AG08395 (cell line): ENCODE data around the gene PLXDC2.
"Not testable (repeated sequence)": the region's sequence is repeated elsewhere in the genome, so short reads cannot be mapped to it uniquely, and the experiment has no call there.

Experiments used
- DNase-seq: peaks from one replicate; pipeline ENCODE4 v3.0.0; 2012; ENCODE audit warnings: mixed read lengths, low spot score

The PLXDC2 gene

DNA sequence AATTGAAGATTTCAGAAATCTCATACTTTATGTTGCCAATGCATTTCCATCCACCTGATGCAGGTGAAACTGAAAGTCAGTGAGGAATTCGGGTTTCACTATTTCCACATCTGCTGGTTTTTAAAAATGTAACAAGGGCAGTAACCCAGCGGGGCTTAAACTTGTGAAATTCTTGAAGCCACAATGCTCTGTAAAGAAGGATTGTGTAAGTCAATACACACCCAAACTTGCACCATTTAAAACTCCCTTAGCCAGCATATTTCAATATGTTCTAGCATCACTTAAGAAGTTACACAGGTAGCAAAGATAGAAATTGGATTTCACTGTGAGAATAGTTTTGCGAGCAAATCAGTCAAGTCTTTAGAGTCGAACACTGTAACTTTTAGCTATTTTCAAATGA, 386.1 kb downstream of the PLXDC2 start:
- DNase-seq: no peak

DNA sequence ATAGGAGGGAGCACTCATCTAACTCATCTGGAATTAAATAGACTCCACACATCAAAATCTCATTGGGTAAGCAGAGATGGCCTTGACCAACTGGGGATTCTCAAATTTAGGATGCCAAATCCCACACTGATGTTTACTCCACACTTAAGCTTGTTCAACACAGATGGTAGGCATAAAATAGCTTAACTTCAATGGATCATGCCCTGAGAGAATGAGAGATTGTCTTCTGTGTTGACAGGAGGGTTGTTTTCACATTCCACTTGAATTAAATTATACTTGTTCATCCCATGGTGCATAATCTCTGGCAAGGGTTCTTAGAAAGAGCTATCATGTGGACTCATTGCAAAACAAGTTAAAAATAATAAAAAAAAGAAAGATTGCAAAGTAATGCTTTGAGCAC, 391.4 kb downstream of the PLXDC2 start:
- no peak for DNase-seq

DNA sequence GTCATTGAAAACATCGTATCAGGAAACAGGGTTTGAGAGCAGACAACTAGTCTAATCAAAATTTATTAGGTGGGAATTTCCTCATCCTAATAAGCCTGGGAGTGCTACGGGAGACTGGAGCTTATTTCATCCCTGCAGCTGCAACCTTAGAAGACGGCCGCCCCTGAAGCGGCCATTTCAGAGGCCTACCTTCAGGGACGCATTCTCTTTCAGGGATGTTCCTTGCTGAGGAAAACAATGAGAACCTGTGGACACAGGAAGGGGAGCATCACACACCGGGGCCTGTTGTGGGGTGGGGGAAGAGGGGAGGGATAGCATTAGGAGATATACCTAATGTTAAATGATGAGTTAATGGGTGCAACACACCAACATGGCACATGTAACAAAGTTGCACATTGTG, 392.9 kb downstream of the PLXDC2 start:
- not testable (repeated sequence) for DNase-seq

DNA sequence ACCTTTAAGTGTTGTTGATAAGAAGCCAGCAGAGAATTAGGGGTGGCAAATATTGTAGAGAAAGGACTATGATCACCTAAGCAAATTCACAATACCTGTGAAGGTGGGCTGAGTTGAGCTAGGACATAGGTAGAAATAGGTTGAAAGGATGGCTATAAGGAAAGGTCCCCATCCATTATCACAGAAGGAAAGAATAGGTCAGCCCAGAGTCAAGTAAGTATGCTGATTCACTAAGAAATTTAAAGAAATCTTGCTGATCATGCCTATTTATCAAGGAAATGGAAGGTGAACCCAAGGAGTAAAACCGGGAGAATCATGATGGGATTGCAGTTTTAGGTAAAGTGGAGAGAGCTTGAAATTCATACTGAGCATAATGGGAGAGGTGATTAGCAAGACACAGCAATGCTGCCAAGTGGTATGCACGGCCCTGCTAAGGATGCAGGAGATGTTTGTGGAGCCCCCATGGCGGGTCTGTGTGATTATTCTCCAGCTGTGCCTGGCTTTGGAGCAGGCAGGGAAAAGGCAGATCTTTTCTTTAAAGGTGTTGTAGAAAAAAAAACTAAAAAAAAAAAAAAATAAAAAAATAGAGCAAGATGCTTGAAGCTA, 399.4 kb downstream of the PLXDC2 start:
- no peak for DNase-seq

DNA sequence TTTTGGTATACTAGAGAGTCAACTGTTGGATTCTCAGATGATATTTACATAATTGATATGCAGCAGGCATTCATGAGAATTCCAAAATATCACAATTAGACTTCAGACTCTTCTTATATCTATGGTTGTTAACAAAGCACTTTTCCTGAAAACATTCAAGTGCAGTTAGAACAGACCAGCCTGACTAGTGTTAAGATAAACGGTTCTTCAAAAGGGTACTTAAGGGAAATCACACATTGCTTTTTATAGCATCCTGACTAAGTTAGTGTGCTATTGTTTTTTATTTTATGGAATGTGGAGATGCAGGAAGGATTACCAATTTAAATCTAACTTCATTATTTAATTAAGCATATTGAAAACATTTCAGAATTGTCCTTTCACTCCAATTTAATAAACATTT, 405.1 kb downstream of the PLXDC2 start:
- DNase-seq: no peak

DNA sequence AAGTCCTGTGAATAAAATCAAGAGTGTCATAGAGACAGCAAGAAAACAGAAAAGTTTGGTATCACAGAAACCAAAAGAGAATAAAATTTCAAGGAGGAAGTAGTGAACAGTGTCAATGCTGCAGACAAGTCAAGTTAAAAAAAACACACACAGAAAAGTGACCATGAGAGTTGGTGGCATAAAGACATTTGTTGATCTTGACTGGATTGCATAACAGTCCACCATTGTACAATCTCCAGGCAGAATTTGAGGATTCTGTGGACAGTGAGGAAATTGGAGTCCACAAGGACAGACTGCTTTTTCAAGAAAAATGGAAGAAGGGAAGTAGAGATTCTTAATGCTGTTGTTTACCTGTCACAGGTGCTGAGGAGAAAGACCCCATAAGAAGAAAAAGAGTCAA, 412.5 kb downstream of the PLXDC2 start:
- no peak for DNase-seq

DNA sequence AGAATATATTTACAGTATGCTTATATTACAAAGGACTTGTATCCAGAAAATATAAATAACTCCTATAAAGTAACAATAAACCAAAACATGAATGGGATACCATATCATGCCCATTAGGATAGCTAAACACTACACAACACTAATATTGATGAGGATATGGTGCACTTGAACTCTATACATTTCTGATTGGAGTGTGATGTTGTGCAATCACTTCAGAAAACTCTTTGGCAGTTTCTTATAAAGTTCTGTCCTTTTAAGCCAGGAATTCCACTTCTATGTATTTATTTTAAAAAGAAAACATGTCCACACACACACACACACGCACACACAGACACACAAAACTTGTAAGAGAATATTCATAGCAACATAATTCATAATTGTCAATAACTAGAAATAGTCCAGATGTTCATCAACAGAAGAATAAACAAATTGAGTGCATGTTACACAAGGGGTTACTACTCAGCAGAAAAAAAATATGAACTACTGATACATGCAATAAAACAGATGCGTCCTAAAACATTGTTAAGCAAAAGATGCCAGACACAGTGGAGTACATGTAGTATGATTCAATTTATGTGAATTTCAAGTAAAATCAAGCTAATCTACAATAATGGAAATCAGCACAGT, 416.0 kb downstream of the PLXDC2 start:
- no peak for DNase-seq

DNA sequence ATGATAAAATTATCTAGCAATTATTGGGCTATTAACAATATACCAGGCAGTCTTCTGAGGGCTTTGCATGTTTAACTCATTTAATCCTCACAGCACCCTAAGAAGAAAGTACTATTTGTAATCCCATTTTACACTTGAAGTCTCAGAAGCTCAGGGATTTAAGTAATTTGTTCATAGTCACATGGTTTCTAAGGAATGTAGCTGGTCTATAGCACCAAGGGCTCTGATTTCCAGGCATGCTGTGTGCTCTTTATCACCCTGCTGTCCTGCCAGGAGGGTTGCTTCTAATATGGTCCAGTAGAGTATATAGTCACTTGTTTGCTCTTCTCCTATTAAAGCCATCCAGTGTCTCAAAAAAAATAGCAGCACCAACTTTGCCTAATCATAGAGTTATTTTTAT, 417.2 kb downstream of the PLXDC2 start:
- DNase-seq: no peak

DNA sequence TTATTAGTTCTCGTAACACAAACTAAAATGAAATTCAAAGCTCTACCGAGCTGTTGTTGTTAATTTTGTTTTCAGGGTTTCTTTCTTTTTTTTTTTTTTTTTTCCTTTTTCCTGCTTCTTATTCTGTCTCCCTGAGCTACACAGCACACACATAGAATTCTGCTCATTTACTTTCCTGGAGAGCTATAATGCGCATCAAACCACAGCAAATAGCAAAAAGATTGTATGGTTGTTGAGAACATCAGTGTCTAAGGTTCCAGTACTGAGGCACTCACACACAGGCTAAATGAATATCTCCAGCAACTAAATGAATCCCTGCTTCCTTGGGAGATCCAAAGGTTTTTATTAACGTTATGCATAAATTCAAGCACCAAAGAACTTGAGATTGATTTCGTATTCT, 418.3 kb downstream of the PLXDC2 start:
- DNase-seq: no peak

DNA sequence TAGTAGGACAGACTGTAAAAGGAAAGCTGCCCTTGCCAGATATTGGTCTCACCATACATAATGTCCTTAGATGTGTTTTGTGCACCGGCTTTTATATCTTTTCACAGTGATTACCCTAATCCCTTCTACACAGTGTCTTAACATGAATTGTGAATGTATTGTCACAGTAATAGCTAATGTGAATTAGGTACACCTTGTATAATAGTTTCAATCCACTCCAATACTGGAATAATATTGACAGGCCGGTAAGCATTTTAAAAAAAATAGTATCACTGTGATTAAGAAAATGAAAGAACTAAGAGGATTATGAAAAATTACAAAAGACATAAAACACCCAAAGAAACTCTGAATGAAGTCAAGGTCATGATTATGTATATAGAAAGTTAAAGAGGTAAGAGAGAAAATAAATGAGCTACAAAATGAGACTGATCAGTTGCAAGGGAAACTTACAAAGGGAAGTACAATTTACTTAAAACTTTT, 420.9 kb downstream of the PLXDC2 start:
- no peak for DNase-seq

DNA sequence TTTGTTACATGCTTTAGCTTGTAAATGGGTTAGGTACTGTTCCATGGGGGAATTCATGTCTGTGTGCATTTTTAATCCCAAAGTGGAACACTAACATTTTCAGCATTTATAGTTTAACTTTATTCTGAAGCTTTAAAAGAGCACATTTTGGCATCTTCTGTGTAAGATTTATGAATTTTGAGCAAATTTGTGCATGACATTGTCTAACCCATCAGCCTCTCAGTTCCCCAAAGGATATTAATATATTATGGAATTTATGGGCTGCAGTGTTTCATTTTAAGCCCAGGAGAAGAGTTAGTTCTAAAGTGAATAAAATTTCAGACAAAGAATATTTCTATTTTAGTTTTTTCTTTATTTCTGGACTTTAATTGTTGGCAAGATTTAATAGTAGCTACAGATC, 421.4 kb downstream of the PLXDC2 start:
- no peak for DNase-seq

DNA sequence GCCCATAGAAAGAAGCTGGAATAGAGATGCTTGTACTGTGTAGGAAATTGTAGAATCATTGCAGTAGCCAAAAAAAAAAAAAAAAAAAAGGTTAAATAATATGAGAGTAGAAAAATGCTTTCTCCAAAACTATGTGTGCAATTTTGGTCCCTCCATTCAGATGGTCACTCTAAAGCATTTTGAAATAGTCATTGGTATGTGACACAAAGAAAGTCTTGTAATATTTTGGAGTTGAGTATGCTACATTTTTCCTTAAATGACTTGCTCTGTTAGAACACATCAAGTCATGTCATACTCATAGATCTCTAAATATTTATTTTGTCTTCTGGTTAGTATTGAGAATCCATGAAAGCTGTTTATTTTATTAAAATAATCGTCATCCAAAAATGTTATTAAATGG, 424.4 kb downstream of the PLXDC2 start:
- no peak for DNase-seq

DNA sequence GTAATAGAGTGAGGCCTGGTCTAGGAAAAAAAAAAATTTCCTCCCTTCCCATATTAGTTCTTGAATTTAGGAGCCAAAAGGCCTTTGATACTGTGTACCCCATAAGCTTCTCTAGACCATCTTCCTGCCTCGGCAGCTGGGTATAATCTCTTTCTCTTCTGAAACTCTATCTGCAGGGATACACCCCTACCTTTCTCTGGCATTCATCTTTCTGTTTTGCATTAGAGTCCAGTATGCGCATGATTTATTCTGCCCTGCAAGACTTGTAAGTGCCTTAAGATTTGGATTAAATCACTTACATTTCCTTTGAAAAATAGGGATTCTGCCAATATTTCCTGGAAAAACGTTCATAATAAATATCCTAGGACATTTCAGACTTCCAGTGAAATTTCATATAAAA, 431.2 kb downstream of the PLXDC2 start:
- DNase-seq: no peak

DNA sequence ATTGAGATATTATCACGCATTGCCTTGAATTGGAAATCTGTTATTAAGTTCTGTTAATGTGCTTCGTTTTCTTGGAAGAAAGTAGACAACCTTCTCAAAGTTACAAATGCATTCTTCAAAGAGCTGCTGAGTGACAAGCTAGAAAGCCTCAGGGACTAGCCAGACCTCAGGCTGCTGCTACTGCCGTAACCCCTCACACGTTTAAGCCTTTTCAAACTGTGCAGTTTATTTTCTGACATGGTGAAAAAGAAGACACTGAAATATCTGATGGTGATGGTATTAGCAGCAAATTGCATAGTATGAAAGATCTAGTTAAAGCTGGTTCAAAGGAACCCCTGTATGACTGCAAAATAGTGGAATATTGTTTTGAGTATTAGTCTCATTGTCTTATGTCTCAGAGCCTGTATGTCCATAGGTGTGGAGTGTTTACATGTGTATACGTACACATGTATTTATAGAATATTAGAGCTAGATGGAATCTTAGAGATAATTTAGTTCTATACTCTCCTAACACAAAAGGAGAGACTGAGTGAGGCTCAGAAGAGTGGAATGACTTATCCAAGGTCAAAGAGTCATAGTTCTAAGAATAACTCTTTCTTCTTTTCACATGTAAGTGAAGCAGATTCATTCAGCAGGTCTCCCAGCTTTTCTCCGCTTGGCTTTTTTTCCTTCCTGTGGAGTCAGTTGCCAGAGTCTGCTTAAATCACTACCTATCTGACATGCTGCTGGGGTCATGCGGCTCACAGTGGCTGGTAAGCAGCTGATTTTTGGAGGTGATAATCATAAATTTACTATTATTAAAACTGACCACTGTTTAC, 431.9 kb downstream of the PLXDC2 start:
- no peak for DNase-seq

DNA sequence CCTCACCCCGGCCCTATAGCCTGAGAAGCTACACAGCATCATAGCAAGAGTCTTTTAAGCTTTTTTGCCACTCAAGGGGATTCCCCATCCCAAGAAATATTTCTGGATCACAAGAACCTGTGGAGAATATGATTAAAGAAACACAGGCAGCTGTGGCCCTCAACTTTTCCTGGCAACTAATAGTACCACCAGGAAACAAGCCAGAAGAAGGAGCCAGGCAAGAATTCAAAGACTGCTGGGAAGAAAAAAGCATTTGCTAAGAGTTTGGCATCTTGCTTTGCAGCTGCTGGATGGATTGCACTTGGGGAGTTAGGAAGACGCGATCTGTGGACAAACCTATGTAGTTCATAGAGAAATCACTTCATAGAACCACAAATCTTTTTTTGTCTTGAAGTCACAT, 437.8 kb downstream of the PLXDC2 start:
- DNase-seq: no peak

DNA sequence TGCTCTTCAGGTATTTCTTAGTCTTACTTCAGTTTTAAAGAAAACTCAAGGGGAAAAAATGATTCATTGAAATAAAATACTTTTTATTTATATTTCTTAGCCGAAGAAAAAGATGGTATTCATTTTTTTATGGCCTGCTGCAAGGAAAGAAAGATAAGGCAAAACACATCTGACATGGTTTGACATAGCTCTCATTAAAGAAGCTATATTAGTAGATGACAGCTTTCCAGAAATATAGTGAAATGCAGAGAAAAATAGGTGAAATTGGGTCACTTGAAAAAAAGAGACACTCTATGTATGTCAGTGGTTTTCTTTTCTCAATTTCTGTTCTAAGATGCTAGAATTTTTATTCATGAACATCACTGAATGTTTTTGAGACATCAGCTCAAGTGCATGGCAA, 438.3 kb downstream of the PLXDC2 start:
- no peak for DNase-seq

DNA sequence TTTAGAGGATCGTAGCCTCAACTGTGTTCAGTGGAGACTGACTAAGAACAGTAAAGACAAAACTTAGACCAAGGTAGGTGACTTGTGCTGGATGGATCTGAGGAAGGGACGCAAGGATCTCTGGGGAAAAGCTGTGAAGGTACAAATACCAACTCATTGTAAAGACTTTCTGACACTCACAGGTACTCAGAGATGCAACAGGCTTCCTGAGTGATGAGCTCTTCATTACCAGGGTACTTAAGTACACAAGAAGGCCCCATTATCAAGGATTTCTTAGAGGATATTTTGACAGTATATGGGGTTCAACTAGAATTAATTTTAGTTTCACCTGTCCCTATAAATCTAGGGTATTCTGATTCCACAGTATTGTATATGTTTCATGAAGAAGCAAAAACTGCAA, 440.7 kb downstream of the PLXDC2 start:
- DNase-seq: no peak

DNA sequence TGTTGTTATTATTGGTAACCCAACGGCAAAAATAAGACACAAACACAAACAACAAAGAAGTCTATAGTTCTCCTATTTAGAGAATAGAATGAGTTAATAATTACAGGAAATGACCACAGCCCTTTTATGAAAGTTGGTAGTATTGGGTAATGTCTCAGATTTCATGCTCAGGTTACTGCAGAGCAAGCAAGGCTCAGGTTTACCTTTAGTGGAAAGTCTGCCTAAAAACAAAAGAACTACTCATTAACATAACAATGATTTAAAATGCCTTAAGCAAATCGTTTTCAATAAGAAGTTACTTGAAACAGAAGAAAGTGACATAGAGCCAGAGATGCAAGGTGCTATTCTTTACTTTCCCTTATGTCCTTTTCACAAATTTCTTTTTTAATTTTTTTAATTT, 441.2 kb downstream of the PLXDC2 start:
- DNase-seq: no peak

DNA sequence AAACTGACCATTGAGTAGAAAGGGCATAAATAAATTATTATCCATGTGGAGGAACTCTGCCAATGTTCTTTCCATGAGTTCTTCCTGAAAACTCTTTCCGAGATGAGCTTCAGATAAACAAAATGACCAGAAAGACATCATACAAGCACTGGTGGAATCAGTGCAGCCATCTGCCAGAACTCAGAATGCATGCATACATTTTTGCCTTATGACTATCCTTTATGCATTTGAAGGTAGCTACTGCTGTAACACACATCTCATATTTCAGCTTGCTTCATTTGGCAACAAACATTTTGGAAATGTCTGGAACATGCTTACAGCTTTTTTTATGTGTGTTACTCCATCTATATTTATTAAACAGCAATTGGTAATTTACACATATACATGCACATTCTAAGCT, 448.9 kb downstream of the PLXDC2 start:
- DNase-seq: no peak

DNA sequence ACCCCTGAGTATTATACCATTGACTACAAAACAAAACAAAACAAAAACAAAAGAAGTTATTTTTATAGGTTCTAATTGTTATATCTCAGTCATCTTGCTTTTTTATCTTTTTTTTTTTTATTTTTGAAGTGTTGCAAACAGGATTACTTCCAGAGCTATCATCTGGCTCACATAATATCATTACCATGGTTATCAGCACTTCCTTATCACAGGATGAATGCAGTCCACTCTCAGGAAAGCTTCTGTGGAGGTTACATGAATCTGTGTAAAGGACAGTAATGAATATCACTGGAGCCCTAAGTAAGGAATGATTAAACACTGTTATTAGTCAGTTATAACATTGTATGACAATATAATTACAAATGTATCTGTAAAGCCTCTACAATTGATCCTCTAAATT, 451.5 kb downstream of the PLXDC2 start:
- no peak for DNase-seq

DNA sequence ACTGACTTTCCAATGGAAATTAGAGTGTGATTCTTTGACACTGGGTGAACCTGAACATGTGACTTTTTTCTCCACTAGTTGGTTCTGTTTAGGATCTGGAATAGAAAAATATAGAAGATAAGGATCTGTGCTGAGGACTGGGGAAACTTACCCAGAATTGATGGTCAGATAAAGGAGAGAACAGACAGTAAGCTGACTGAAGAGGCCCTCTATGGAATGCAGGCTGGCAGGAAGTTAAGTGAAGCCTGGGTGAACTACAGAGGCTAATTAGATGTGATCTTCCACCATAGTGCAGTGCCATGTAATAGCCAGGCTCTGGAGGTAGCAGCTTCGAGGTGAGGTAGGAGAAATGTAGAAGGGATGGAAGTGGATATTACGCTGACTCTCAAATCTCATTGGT, 455.3 kb downstream of the PLXDC2 start:
- DNase-seq: no peak

DNA sequence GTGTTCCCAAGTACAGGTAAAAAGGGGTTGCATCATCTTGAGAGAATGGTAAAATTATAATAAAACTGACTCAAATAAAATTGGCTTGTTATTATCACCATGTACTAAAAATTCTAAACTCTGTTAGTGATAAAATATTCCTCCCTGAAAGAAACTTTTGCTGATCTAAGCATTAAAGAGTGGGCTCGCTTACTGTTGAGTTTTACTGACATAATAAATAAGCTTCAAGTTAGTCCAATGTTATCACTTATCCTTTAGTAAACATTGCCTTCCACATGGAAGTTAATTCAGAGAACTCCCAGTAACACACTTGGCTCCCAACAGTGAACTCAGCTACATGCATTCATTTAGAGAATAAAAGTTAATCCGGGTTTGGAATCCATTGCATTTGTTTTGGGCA, 456.4 kb downstream of the PLXDC2 start:
- no peak for DNase-seq

DNA sequence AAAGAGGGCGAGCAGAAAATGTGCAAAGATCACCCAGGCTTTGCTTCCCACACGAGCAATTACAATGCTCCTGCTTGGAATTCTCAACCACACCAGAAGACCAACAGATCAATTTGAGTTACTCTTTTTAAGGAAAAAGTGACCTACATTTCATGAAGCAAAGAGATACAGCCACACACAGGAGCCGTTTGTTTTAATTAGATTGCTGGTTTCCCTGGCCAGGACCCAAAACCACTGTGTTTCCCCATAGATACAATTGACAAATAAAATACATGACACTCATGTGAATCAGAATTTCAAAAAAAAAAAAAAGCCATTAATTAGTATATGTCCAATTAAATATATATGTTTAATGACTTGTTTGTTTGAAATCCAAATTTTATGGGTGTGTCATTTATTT, 458.3 kb downstream of the PLXDC2 start:
- DNase-seq: no peak
